Measurements from ENCODE around the gene GABARAP.

GRCh38 chr17:7226721-7227710, 15.2 kb downstream of the GABARAP start:
- TF ChIP-seq CTCF (IDR thresholded peaks at IDR 0.05), result no peak
- TF ChIP-seq POLR2A (IDR thresholded peaks at IDR 0.05), result no peak

Measured in thyroid gland (tissue), 4 donors.